HEK293 (cell line): Measurements from ENCODE around the gene STAC2.
A peak's percentile ranks its signal among the peaks of the same experiment; 100 is the strongest.

Experiments used
- BCL11B ChIP-seq: fragments of 450-650 bp; formaldehyde crosslinking; IDR thresholded peaks from 2 replicates; pipeline ENCODE4 v1.5.1; 2016; ENCODE audit warnings: low read depth, missing biosample characterization, missing genetic modification characterization
- EGR2 ChIP-seq: fragments of 450-650 bp; formaldehyde crosslinking; IDR thresholded peaks from 2 replicates; pipeline ENCODE4 v1.5.1; 2016; ENCODE audit warnings: low read depth, missing biosample characterization, missing genetic modification characterization
- HOXC10 ChIP-seq: sonication (generic); formaldehyde crosslinking; IDR thresholded peaks from 2 replicates; pipeline ENCODE4 v1.8.1; 2023; ENCODE audit warnings: mild to moderate bottlenecking, missing genetic modification reagents
- TRIM28 ChIP-seq: IDR thresholded peaks from 2 replicates; pipeline ENCODE4 v1.6.1; 2011; ENCODE audit warnings: low read length, control low read depth, borderline replicate concordance
- ZBTB1 ChIP-seq: fragments of 450-650 bp; formaldehyde crosslinking; IDR thresholded peaks from 2 replicates; pipeline ENCODE4 v1.5.1; 2016; ENCODE audit warnings: missing biosample characterization, missing genetic modification characterization
- ZBTB8A ChIP-seq: fragments of 450-650 bp; formaldehyde crosslinking; IDR thresholded peaks from 2 replicates; pipeline ENCODE4 v1.5.1; 2016; ENCODE audit warnings: missing biosample characterization, missing genetic modification characterization
- ZNF132 ChIP-seq: fragments of 450-650 bp; formaldehyde crosslinking; IDR thresholded peaks from 2 replicates; pipeline ENCODE4 v1.5.1; 2017; ENCODE audit warnings: missing biosample characterization, missing genetic modification characterization, borderline replicate concordance
- ZNF157 ChIP-seq: fragments of 450-650 bp; formaldehyde crosslinking; IDR thresholded peaks from 2 replicates; pipeline ENCODE4 v1.5.1; 2016; ENCODE audit warnings: missing biosample characterization, missing genetic modification characterization
- ZNF175 ChIP-seq: fragments of 450-650 bp; formaldehyde crosslinking; IDR thresholded peaks from 2 replicates; pipeline ENCODE4 v1.5.1; 2016; ENCODE audit warnings: missing biosample characterization, missing genetic modification characterization
- ZNF184 ChIP-seq: fragments of 450-650 bp; IDR thresholded peaks from 2 replicates; pipeline ENCODE4 v1.5.1; 2018; ENCODE audit warnings: missing biosample characterization, mild to moderate bottlenecking, missing genetic modification characterization
- ZNF202 ChIP-seq: fragments of 450-650 bp; formaldehyde crosslinking; IDR thresholded peaks from 2 replicates; pipeline ENCODE4 v1.5.1; 2016; ENCODE audit warnings: missing biosample characterization, missing genetic modification characterization, borderline replicate concordance
- ZNF24 ChIP-seq: fragments of 450-650 bp; formaldehyde crosslinking; IDR thresholded peaks from 2 replicates; pipeline ENCODE4 v1.5.1; 2016; ENCODE audit warnings: missing biosample characterization, missing genetic modification characterization
- ZNF266 ChIP-seq: fragments of 450-650 bp; formaldehyde crosslinking; IDR thresholded peaks from 2 replicates; pipeline ENCODE4 v1.5.1; 2016; ENCODE audit warnings: missing biosample characterization, missing genetic modification characterization, low read depth
- ZNF335 ChIP-seq: fragments of 450-650 bp; formaldehyde crosslinking; conservative IDR thresholded peaks from 2 replicates; pipeline ENCODE4 v1.5.1; 2016; ENCODE audit warnings: missing biosample characterization, missing genetic modification characterization
- ZNF394 ChIP-seq: fragments of 450-650 bp; formaldehyde crosslinking; IDR thresholded peaks from 2 replicates; pipeline ENCODE4 v1.5.1; 2016; ENCODE audit warnings: missing biosample characterization, missing genetic modification characterization, mild to moderate bottlenecking, moderate library complexity, borderline replicate concordance
- ZNF48 ChIP-seq: fragments of 450-650 bp; formaldehyde crosslinking; IDR thresholded peaks from 2 replicates; pipeline ENCODE4 v1.5.1; 2016; ENCODE audit warnings: missing biosample characterization, missing genetic modification characterization
- ZNF548 ChIP-seq: fragments of 450-650 bp; formaldehyde crosslinking; IDR thresholded peaks from 2 replicates; pipeline ENCODE4 v1.5.1; 2016; ENCODE audit warnings: missing biosample characterization, missing genetic modification characterization
- ZNF561 ChIP-seq: fragments of 450-650 bp; IDR thresholded peaks from 2 replicates; pipeline ENCODE4 v1.5.1; 2018; ENCODE audit warnings: missing biosample characterization, missing genetic modification characterization, borderline replicate concordance
- ZNF629 ChIP-seq: fragments of 450-650 bp; formaldehyde crosslinking; IDR thresholded peaks from 2 replicates; pipeline ENCODE4 v1.5.1; 2017; ENCODE audit warnings: missing biosample characterization, missing genetic modification characterization
- ZNF654 ChIP-seq: fragments of 450-650 bp; formaldehyde crosslinking; IDR thresholded peaks from 2 replicates; pipeline ENCODE4 v1.5.1; 2016; ENCODE audit warnings: low read depth, missing biosample characterization, missing genetic modification characterization
- ZNF785 ChIP-seq: fragments of 450-650 bp; formaldehyde crosslinking; IDR thresholded peaks from 2 replicates; pipeline ENCODE4 v1.5.1; 2016; ENCODE audit warnings: missing biosample characterization, missing genetic modification characterization
- TF ChIP-seq, protein P1 (sequence below): fragments of 450-650 bp; formaldehyde crosslinking; IDR thresholded peaks from 2 replicates; pipeline ENCODE4 v1.5.1; 2017; ENCODE audit warnings: missing biosample characterization, mild to moderate bottlenecking, missing genetic modification characterization, moderate library complexity
- TF ChIP-seq, protein P2 (sequence below): fragments of 450-650 bp; formaldehyde crosslinking; IDR thresholded peaks from 2 replicates; pipeline ENCODE4 v1.5.1; 2016; ENCODE audit warnings: missing biosample characterization, missing genetic modification characterization
- TF ChIP-seq, protein P3 (sequence below): fragments of 450-650 bp; formaldehyde crosslinking; IDR thresholded peaks from 2 replicates; pipeline ENCODE4 v1.5.1; 2016; ENCODE audit warnings: missing biosample characterization, missing genetic modification characterization
- TF ChIP-seq, protein P4 (sequence below): fragments of 450-650 bp; formaldehyde crosslinking; IDR thresholded peaks from 2 replicates; pipeline ENCODE4 v1.5.1; 2016; ENCODE audit warnings: missing biosample characterization, missing genetic modification characterization

The STAC2 gene

DNA sequence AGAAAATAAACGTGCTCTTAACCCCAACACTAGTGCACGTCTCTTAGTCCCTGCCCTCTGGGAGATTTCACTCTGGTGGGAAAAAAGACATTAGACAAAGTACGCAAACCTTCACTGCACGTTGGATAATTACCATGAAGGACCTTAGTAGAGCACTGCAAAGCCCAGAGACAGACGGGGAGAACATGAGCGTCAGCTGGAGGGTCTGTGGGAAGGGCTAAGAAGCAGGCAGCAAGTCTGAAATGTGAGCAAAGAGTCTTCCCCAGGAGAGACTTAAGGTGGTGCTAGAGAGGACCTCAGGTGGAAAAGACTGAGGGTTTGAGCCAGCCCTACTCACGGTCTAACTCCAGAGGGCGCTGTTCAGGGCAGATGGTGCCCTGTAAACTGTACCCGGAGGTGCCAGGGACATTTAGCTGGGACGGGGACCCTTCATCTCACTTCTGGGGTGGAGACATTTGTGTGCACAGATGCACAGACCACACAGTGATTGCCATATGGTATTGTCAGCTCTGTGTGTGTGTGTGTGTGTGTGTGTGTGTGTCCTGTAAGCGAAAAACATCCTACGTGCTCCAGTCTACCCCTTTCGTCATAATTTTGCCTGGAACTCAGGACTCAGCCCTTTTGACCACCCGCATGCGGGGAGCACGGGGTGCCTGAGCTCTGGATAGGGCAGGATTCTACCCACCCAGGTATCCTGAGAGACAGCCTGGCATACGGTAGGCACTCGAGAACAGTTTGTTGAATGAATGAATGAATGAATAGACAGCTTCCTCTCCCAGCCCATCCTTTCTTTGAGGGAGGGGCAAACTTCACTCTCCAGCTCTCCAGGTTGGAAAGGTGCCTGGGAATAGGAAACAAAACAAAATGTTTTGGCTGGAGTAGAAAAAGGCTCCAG lies 10.1 kb upstream of the STAC2 start (continued):
- TF ChIP-seq, protein P1, sequence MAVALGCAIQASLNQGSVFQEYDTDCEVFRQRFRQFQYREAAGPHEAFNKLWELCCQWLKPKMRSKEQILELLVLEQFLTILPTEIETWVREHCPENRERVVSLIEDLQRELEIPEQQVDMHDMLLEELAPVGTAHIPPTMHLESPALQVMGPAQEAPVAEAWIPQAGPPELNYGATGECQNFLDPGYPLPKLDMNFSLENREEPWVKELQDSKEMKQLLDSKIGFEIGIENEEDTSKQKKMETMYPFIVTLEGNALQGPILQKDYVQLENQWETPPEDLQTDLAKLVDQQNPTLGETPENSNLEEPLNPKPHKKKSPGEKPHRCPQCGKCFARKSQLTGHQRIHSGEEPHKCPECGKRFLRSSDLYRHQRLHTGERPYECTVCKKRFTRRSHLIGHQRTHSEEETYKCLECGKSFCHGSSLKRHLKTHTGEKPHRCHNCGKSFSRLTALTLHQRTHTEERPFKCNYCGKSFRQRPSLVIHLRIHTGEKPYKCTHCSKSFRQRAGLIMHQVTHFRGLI (tag by site-specific recombination), result no peak
- TF ChIP-seq ZNF654 (tag by site-specific recombination) (peak; percentile 59; the same call in 1 of the 2 replicates), ZNF48 (tag by site-specific recombination) (no peak), ZNF184 (tag by site-specific recombination) (no peak), ZNF394 (peak; percentile 36; the same call in 1 of the 2 replicates), ZNF266 (tag by site-specific recombination) (no peak), ZNF785 (no peak), ZNF157 (tag by site-specific recombination) (no peak), HOXC10 (CRISPR knock-in tag) (no peak), ZNF335 (tag by site-specific recombination) (no peak; the same call in 1 of the 2 replicates), ZNF561 (tag by site-specific recombination) (0 out of 2 replicates have a peak, but pooled peaks have one; percentile 27), TRIM28 (peak; percentile 91), ZBTB1 (tag by site-specific recombination) (no peak), EGR2 (tag by site-specific recombination) (no peak), ZNF24 (tag by site-specific recombination) (peak; percentile 82; the same call in 1 of the 2 replicates), ZNF629 (tag by site-specific recombination) (peak; percentile 39; the same call in 1 of the 2 replicates), ZNF175 (tag by site-specific recombination) (no peak), ZNF202 (tag by site-specific recombination) (no peak), ZBTB8A (peak; percentile 36; the same call in 1 of the 2 replicates), ZNF548 (tag by site-specific recombination) (no peak), BCL11B (tag by site-specific recombination) (no peak), ZNF132 (tag by site-specific recombination) (no peak)
- TF ChIP-seq, protein P2, sequence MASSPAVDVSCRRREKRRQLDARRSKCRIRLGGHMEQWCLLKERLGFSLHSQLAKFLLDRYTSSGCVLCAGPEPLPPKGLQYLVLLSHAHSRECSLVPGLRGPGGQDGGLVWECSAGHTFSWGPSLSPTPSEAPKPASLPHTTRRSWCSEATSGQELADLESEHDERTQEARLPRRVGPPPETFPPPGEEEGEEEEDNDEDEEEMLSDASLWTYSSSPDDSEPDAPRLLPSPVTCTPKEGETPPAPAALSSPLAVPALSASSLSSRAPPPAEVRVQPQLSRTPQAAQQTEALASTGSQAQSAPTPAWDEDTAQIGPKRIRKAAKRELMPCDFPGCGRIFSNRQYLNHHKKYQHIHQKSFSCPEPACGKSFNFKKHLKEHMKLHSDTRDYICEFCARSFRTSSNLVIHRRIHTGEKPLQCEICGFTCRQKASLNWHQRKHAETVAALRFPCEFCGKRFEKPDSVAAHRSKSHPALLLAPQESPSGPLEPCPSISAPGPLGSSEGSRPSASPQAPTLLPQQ (tag by site-specific recombination), result no peak
- TF ChIP-seq, protein P3, sequence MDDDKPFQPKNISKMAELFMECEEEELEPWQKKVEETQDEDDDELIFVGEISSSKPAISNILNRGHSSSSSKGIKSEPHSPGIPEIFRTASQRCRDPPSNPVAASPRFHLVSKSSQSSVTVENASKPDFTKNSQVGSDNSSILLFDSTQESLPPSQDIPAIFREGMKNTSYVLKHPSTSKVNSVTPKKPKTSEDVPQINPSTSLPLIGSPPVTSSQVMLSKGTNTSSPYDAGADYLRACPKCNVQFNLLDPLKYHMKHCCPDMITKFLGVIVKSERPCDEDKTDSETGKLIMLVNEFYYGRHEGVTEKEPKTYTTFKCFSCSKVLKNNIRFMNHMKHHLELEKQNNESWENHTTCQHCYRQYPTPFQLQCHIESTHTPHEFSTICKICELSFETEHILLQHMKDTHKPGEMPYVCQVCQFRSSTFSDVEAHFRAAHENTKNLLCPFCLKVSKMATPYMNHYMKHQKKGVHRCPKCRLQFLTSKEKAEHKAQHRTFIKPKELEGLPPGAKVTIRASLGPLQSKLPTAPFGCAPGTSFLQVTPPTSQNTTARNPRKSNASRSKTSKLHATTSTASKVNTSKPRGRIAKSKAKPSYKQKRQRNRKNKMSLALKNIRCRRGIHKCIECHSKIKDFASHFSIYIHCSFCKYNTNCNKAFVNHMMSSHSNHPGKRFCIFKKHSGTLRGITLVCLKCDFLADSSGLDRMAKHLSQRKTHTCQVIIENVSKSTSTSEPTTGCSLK (tag by site-specific recombination), result no peak
- TF ChIP-seq, protein P4, sequence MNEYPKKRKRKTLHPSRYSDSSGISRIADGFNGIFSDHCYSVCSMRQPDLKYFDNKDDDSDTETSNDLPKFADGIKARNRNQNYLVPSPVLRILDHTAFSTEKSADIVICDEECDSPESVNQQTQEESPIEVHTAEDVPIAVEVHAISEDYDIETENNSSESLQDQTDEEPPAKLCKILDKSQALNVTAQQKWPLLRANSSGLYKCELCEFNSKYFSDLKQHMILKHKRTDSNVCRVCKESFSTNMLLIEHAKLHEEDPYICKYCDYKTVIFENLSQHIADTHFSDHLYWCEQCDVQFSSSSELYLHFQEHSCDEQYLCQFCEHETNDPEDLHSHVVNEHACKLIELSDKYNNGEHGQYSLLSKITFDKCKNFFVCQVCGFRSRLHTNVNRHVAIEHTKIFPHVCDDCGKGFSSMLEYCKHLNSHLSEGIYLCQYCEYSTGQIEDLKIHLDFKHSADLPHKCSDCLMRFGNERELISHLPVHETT (tag by site-specific recombination), result peak; percentile 65; the same call in 1 of the 2 replicates
- TF ChIP-seq, all 188 proteins: peak for 26
